Endothelial cell of umbilical vein (primary cell): Measurements from ENCODE around the gene KCNIP3. TPM values are rescaled to one million over a fixed set of nuclear protein-coding genes. Genes with fewer than 3 reads are reported as not detected.
A peak's percentile ranks its signal among the peaks of the same experiment; 100 is the strongest.

ENCODE experiments used
- BruUV-seq: library from RNA; stranded (reverse); fragments of 400-500 nt; replicated peaks from 2 replicates; lab custom pipeline; 2021; lab: Mats Ljungman, UMichigan
- CTCF ChIA-PET: fragments of 300-600, 350-600 bp; sonication (Branson Sonifier 250); formaldehyde crosslinking; loops from one replicate; lab custom pipeline; 2021; ENCODE audit warnings: antibody characterized with exemption, inconsistent platforms; lab: Charles Lee
- POLR2A ChIA-PET: fragments of 300-600, 350-600 bp; sonication (Branson Sonifier 250); formaldehyde crosslinking; loops from one replicate; lab custom pipeline; 2021; ENCODE audit warnings: antibody characterized with exemption, inconsistent platforms; lab: Charles Lee
- DNase-seq: peaks from one replicate; pipeline ENCODE4 v3.0.0-alpha.2; 2011; ENCODE audit warnings: low read depth, low spot score
- FAIRE-seq: peaks from 2 replicates; lab custom pipeline; 2011; peaks lifted over from hg19 to GRCh38; lab: Jason Lieb, UNC
- H2AFZ ChIP-seq: 2 replicates; pipeline ENCODE4 v1.6.0; 2012; ENCODE audit warnings: low read depth, low read length, control low read depth, inconsistent platforms
- H3K27ac ChIP-seq: 2 replicates; pipeline ENCODE4 v1.5.1; 2011; ENCODE audit warnings: low read depth, mild to moderate bottlenecking, control low read depth, low read length, moderate library complexity; ENCODE audit not compliant: insufficient read depth
- H3K27me3 ChIP-seq, 2 experiments: 2 replicates each; pipeline versions ENCODE4 v1.6.0 to v1.6.1; 2011; ENCODE audit warnings: low read length in 2 of 2, mixed read lengths in 1 of 2; ENCODE audit not compliant: control insufficient read depth in 2 of 2, insufficient read depth in 2 of 2
- H3K36me3 ChIP-seq, 2 experiments: 2 replicates in 1 of 2; 3 replicates in 1 of 2; pipeline ENCODE4 v1.5.1; 2011; ENCODE audit warnings: low read length in 2 of 2, mild to moderate bottlenecking in 1 of 2, moderate library complexity in 1 of 2; ENCODE audit not compliant: control insufficient read depth in 2 of 2, insufficient read depth in 2 of 2; ENCODE audit errors: extremely low read depth in 1 of 2
- H3K4me1 ChIP-seq: 3 replicates; pipeline ENCODE4 v1.5.1; 2011; ENCODE audit warnings: mild to moderate bottlenecking, low read length; ENCODE audit not compliant: control insufficient read depth, insufficient read depth; ENCODE audit errors: extremely low read depth
- H3K4me2 ChIP-seq: 2 replicates; pipeline ENCODE4 v1.6.1; 2011; ENCODE audit warnings: low read length, control low read depth, mixed read lengths; ENCODE audit not compliant: insufficient read depth
- H3K4me3 ChIP-seq, 3 experiments: fragments of 200-600 bp in 1 of 3; sonication (generic), shearing (Covaris generic) in 1 of 3; replicated peaks in 1 of 3; 2 replicates each; pipeline ENCODE4 v1.5.1; 2011 to 2016; ENCODE audit warnings: control low read depth in 3 of 3, low read length in 3 of 3, mild to moderate bottlenecking in 2 of 3, inconsistent platforms in 1 of 3, low read depth in 1 of 3, moderate library complexity in 1 of 3; ENCODE audit not compliant: insufficient read depth in 1 of 3
- H3K79me2 ChIP-seq: 2 replicates; pipeline ENCODE4 v1.6.0; 2012; ENCODE audit warnings: low read length, inconsistent platforms; ENCODE audit not compliant: control insufficient read depth, insufficient read depth
- H3K9ac ChIP-seq: replicated peaks from 2 replicates; pipeline ENCODE3; 2011; ENCODE audit warnings: low read length, control low read depth; ENCODE audit not compliant: insufficient read depth; ENCODE audit errors: extremely low read depth
- H3K9me1 ChIP-seq: replicated peaks from 3 replicates; pipeline ENCODE4 v1.6.0; 2011; ENCODE audit warnings: mild to moderate bottlenecking, low read length; ENCODE audit not compliant: control insufficient read depth, insufficient read depth; ENCODE audit errors: extremely low read depth
- H3K9me3 ChIP-seq: replicated peaks from 2 replicates; pipeline ENCODE4 v1.5.1; 2012; ENCODE audit warnings: low read length, inconsistent platforms; ENCODE audit not compliant: control insufficient read depth, insufficient read depth
- H4K20me1 ChIP-seq: replicated peaks from 2 replicates; pipeline ENCODE3; 2011; ENCODE audit warnings: mild to moderate bottlenecking, low read length; ENCODE audit not compliant: control insufficient read depth, insufficient read depth; ENCODE audit errors: extremely low read depth
- CTCF ChIP-seq, 2 donors: IDR thresholded peaks; 1 replicate in 1 of 2; 2 replicates in 1 of 2; pipeline ENCODE4 v1.5.1; 2011; ENCODE audit warnings: low read length in 2 of 2, mild to moderate bottlenecking in 2 of 2, moderate library complexity in 2 of 2, control low read depth in 1 of 2, inconsistent platforms in 1 of 2, low read depth in 1 of 2; ENCODE audit not compliant: insufficient read depth in 1 of 2; ENCODE audit errors: extremely low read depth in 1 of 2
- FOS ChIP-seq: IDR thresholded peaks from 2 replicates; pipeline ENCODE4 v1.6.1; 2011; ENCODE audit warnings: mild to moderate bottlenecking, low read length, moderate library complexity, borderline replicate concordance; ENCODE audit not compliant: insufficient read depth
- GATA2 ChIP-seq: IDR thresholded peaks from 2 replicates; pipeline ENCODE4 v1.7.0; 2011; ENCODE audit warnings: low read depth, mild to moderate bottlenecking, moderate library complexity, mixed read lengths, low read length; ENCODE audit not compliant: insufficient read length, insufficient read depth
- MAX ChIP-seq: IDR thresholded peaks from 2 replicates; pipeline ENCODE4 v1.6.1; 2011; ENCODE audit not compliant: insufficient read depth, insufficient read length
- MYC ChIP-seq: IDR thresholded peaks from one replicate; pipeline ENCODE4 v1.6.1; 2011; ENCODE audit warnings: mild to moderate bottlenecking, low read depth, low read length
- POLR2A ChIP-seq: IDR thresholded peaks from 2 replicates; pipeline ENCODE4 v1.6.1; 2012; ENCODE audit warnings: low read depth, mild to moderate bottlenecking, control low read depth, low read length
- POLR2AphosphoS5 ChIP-seq: IDR thresholded peaks from 2 replicates; pipeline ENCODE4 v1.6.1; 2012; ENCODE audit warnings: low read depth, mild to moderate bottlenecking, control low read depth, low read length, moderate library complexity; ENCODE audit not compliant: insufficient read depth
- dilution Hi-C: fragments of 300-500 bp; cut with MboI; formaldehyde crosslinking; loops from one replicate; pipeline ENCODE4 v1.15.0; 2019; ENCODE audit warnings: low sequenced_read_pairs; ENCODE audit not compliant: extremely low pct_ligation_motif_present
- intact Hi-C: fragments of 100-400 bp; cut with micrococcal nuclease; formaldehyde crosslinking; loops from one replicate; pipeline ENCODE4 v1.10.0; 2022
- polyA plus RNA-seq, 4 experiments: library from polyadenylated mRNA; depleted of rRNA in 3 of 4; stranded (reverse) in 3 of 4; unstranded in 1 of 4; fragments of >200 nt; gene quantifications; 2 replicates each; pipeline versions ENCODE4 v1.2.1 to v1.2.3, GENCODE V29; 2011 to 2012; ENCODE audit warnings: missing spikeins in 1 of 4
- total RNA-seq: library from RNA; stranded (reverse); gene quantifications from 2 replicates; pipeline ENCODE4 v1.2.3, GENCODE V29; 2021

The KCNIP3 gene
- total and polyA plus RNA-seq, 2 donors (not counting 3 experiments of a cell fraction or from before 2014, with no cell fraction given) = 0.12 to 0.62 TPM

GRCh38 chr2:95344656-95345055 is 47.5 kb downstream of the KCNIP3 start:
- H2AFZ ChIP-seq = no peak overlapping the region
- no peaks in the 10 kb centered on the region for H3K9me3 ChIP-seq
- H3K4me3 ChIP-seq = no peak overlapping the region
- ChIA-PET CTCF (interaction anchor here (0.7 to 2.4 kb wide), 13 partner anchors 9 to 772 kb away, joined by 3 to 19 read pairs (median 5); partner anchors contain the start of genes ADRA2B and FAHD2A), POLR2A (no interaction called here)
- no peak for DNase-seq
- no peaks in the 10 kb centered on the region for H4K20me1 ChIP-seq
- no peaks in the 10 kb centered on the region for H3K79me2 ChIP-seq
- TF ChIP-seq POLR2AphosphoS5 (no peak), MAX (no peak), MYC (no peak)
- H3K27ac ChIP-seq = no peak overlapping the region
- no peaks in the 10 kb centered on the region for H3K36me3 ChIP-seq
- intact Hi-C loops = loop anchor here (1.0 to 5.0 kb wide), 2 partner anchors 43 to 151 kb away; no protein-coding TSS in a partner anchor
- no peaks in the 10 kb centered on the region for H3K9me1 ChIP-seq
- BruUV-seq = no TSS peak
- no peak overlapping the region for H3K9ac ChIP-seq
- peaks cover 9 to 19% of the 10 kb centered on the region in 2 experiments for H3K27me3 ChIP-seq
- peaks cover 7% of the 10 kb centered on the region for H3K4me1 ChIP-seq
- no peak overlapping the region for H3K4me2 ChIP-seq
- no peak for FAIRE-seq
- dilution Hi-C loops = no loop called here

- TF ChIP-seq MAX = no peak
- no peak for TF ChIP-seq GATA2
- TF ChIP-seq POLR2A = no peak
- TF ChIP-seq CTCF (IDR thresholded peaks at IDR 0.05; ENCODE audit: extremely low read depth in 1 of 2, insufficient read depth in 1 of 2, low read depth in 1 of 2, low read length in 2 of 2) = no peak
- no peak for TF ChIP-seq FOS
- no peak for TF ChIP-seq POLR2AphosphoS5
- Histone ChIP-seq H3K9me3 (no peaks in the 10 kb centered on the region), H3K4me1 (peaks cover 7% of the 10 kb centered on the region), H3K36me3 (no peaks in the 10 kb centered on the region), H3K9me1 (no peaks in the 10 kb centered on the region), H3K79me2 (no peaks in the 10 kb centered on the region), H3K27ac (no peak overlapping the region), H3K9ac (no peak overlapping the region), H3K27me3 (peaks cover 9 to 19% of the 10 kb centered on the region in 2 experiments), H4K20me1 (no peaks in the 10 kb centered on the region), H3K4me3 (peak overlapping the region in 1 of 3 experiments; percentile 16), H3K4me2 (peak overlapping the region; percentile 74), H2AFZ (peak overlapping the region; percentile 92)
- DNase-seq = no peak
- BruUV-seq = no TSS peak
- intact Hi-C loops (loop anchor here (1.0 to 5.0 kb wide), 2 partner anchors 42 to 152 kb away; no protein-coding TSS in a partner anchor), dilution Hi-C loops (no loop called here)
- ChIA-PET CTCF (interaction anchor here (0.7 to 2.4 kb wide), 17 partner anchors 9 to 771 kb away, joined by 3 to 19 read pairs (median 4); partner anchors contain the start of genes ADRA2B and FAHD2A), POLR2A (no interaction called here)
- FAIRE-seq = no peak
Measured at GRCh38 chr2:95345081-95345562, 48.0 kb downstream of the KCNIP3 start.
